Amygdala (tissue), 56 donors: ENCODE measurements around the gene KAZN.

ENCODE experiments used
- DNase-seq, 56 donors: peaks; one replicate each; lab custom pipeline; 2025; lab: John Stamatoyannopoulos, UW

KAZN gene

DNA sequence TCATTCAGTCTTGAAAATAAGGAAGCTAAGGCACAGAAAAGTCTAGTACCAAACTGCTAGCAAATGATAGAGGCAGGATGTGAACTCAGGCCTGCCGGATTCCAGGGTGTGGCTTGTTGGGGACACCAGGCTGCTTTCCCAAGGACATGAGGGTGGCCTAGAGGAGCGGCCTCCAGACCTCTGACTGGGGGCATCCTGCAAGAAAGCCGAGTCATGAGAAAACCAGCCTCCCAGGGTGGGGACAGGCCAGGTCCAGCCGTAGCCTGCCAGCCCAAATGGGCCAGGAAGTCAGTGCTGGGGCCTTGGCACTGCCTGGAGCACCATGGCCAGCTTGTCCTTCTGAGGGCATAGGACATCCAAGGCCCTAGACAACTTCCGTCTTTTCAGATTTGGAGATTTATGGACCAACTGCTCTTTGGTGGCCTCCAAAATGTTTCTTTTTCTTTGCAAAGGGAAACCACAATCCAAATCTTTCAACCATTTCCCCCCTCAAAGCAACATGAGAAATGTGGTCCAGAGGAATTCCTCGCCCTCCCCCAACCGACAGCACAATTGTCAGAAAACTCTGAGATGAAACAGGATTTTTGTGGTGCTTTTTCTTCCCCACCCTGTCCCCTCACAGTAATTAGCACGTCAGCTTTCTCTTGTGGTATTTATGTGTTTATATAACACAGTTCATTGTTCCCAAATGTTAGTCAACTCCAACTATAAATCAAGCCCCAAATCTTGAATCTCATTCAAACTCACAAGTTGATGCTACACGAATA, 212.3 kb downstream of the KAZN start:
- DNase-seq, result no peak

DNA sequence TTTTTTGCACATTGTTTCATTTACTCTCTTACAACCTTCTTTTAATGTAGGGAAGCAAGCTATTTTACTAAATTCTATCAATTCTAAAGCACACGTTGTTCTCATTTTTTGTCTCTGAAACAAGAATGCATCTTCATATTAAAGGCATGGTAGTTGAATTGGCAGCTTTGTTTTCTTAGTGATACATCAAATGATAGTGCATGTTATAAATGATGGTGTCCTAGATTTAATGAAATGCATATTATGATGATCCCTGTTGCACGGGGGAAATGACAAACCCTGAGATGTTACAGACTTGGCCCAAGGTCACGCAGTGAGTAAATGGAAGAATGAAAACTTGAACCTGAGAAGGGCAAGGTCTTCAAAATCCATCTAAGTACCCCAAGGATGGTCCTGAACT, 213.1 kb downstream of the KAZN start:
- DNase-seq, result no peak

DNA sequence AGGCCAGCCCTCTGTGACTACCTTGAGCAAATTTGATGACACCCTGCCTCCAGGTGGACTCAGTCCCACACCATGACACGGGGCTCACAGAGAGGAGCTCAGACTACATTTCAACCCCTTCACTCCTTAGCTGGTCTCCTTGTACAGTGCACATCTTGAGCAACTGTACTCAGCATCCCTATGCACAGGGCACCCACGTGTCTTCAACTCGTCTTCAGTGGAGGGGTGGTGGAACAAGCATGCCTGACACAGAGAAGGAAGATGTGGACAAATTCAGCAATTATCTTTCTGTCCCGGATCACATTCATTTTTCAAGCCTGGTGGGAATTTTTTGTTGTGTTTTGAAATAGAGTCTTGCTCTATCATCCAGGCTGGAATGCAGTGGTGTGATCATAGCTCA, 213.7 kb downstream of the KAZN start:
- DNase-seq, result no peak

DNA sequence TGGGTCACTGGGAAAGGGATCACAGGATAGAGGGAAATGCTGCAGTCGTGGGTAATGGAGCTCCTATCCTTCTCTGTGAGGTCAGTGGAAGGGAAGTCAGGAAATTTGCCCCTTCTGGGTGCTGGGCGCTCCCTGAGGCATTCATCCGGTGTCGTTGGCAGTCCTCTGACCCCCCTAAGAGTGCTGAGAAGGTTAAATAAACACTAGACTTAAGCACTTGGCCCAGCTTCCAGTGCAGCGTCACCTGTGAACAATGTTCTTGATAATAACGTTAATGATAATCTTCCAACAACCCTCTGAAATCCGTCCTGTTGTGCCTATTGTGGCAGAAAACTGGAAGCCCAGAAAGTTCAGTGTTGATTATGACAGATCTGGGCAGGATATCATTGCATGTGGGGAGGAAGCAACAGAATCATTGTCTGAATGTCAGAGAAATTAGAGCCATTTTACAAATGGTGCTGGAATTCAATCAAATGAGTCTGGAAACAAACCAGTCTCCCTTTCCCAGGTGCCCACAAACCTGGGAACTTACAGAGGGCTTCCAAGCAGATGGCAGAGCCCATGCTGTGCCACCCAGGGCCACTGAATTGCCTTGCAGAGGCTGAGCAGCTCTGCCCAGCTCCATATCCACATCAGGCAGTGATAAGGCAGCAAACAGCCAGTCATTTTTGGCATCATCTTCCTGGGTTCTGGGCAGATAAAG, 216.8 kb downstream of the KAZN start:
- DNase-seq, result peak in 1 of 56 donors; percentile 2

DNA sequence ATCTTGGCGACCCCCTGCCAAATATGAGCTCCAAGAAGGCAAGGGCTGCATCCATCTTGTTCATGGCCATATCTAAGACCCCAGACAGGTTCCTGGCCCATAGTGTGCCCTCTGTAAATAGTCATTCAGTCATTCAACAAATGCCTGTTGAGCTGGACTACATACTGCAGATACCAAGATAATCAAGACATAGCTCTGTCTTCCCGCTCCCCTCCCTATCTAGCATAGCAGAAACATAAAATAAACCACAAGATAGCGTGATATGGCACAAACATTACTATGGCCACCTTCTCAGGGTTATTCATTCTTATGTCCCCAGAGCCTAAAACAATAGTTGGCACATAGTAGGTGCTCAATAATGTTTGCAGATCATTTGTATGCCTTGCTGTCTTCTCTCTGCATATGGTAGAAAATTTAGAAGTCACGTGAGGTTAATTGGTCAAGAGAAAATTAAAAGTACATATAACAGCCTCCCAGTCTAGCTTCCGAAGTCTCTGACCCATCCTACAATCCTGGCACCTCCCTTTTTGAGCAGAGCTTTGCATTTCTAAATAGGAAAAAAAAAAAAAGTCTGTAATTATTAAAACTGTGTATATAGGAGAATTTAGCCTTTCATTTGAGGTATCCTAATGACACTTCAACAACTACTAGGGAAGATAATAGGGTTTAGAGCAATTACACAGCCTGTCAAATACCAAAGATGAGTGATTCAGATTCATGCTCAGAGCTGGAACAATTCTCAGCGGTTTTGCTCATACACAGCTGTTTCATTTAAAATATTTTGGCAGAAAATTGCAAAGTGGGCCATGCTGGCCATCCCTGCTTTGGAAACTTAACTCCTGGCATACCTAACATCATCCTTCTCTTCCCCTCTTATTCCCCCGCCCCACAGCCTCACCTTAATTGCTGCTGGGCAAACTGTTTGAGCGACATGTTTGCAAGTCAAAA, 219.0 kb downstream of the KAZN start:
- DNase-seq, result no peak

DNA sequence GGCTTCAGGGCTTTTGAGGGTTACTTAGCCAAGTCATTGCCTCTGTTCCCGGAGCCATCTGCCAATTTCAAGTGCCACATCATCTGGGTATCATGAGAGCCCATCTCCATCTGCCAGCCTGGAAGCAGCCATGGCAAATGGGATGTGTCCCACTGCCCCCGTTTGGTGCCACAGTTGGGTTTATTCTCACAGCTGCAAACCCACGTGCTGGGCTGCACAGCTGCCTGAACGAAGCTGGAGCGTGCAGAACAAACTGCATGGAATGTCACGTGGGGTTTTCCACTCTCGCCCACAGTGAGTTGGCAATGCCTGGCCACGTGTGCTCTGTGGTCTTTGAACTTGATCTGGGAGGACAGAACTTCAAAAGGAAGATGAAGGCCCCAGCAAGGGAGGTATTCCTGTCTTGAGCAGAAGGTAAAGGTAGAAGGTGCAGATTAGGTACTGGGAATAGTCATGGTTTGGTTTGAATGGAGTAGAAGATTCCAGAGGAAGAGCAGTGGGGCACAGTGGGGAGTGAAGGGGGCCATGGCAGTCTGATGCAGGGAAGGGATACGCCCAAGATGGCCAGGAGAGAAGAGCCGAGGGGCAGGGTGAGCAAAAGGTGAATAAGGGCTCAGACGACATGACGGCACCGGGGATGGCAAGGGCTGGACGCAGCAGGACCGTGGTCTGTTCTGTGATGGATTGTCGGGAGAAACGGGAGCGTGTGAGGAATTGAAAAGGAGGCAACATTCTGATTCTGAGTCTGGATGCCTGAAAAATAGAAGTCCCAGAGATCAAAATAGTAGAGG, 222.0 kb downstream of the KAZN start:
- DNase-seq, result peak in 3 of 56 donors; percentile 8 to 26 (median 10)

DNA sequence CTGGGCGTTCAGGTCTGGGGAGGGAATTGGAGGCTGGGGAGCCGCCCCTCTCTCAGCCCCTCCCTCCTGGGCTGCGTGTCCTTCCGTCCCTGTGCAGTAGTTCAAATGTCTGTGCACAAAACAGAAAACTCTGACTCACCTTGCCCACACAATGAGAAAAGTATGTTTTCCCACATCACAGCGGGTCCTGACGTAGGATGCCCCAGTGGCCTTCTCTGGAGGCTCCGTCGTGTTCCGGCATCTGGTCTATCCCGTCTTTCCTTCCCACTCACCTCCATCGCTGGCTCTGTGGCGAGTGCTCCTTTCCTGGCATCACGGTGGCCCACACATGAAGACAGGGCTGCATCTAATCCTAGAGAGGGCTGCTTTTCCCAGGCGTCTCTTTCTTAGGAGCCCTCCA, 224.0 kb downstream of the KAZN start:
- no peak for DNase-seq

DNA sequence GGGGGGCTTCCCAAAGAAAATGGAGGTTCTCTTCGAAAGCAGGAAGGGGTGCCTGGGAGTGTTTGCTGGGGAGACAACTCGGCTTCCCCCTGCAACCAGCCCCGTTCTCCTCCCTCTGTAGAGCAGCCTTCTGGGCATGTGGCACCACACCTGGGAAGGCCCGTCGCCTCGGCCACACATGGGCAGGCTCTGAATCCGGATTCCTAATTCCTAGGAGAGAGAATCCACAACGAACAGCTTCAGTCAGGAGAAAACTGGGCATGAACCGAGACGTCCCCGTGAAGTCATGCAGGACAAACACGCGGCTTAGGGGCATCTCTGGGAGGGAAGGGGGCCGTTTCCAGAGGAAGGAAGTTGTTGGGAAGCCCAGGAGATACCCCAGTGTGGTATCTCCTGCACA, 224.5 kb downstream of the KAZN start:
- no peak for DNase-seq

DNA sequence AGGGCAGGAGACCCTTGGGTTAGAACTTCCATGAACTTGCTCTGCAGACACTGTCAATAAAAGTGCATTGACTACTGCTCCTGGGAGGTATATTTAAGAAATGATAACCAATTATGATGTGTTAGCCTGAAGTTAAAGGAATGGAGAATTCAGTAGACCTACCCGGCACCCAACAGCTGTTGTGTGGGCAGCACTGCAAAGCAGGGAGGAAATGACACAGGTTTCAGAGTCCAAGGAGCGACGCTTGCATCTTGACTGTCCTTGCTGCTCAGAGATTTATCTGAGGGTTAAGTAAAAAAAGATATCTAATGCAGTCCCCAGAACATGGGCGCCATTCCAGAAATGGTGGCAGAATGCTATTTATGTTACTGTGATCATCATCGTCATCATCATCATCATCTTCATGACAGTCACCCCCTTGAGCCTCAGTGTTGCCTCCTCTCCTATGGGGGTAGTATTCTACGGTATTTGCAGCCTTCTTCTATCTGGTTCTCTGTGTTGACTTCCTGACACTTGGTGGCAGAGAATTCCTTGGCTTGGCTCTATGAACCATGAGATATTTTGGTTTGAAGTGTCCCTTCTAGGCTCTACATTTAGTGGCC, 225.9 kb downstream of the KAZN start:
- DNase-seq, result peak in 7 of 56 donors; percentile 8 to 22 (median 17)

DNA sequence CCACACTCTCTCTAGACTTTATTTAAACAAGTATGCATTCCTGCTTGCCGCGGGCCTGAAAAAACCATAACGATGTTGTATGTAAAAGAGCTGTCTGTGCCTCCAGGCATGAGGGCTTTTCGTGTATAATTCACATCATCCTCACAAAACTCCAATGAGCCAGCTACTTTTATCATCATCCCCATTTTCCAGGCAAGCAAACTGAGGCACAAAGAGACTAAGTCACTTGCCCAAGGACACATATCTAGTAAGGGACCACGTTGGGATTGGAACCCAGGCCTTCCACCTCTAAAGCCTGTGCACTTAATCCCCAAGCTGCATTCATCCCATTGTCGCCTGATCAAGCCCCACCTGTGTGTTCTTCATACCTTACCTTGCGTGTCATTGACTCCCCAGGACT, 226.9 kb downstream of the KAZN start:
- DNase-seq, result no peak

DNA sequence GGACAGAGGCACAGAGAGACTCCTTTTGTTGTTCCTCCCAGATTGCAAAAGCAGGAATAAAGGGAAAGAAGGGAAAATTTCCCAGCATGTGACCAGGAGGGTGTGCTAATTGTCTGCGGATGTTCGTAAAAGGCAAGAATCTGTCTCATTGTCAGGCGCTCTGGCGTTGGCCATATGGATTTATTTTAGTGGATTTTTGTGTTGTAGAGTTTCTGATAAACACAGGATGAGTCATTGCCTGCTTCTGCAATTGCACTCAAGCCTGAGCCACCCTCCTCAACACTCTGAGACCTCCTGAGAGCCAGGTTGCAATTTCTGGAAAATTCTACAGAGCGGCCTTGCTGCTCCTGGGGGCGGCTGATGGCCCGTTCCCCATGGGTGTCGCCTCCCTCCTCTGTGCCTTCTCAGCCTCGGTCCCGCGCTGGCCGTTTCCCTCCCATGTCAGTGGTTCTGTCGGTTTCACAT, 227.7 kb downstream of the KAZN start:
- DNase-seq, result peak in 21 of 56 donors; percentile 4 to 66 (median 23)

DNA sequence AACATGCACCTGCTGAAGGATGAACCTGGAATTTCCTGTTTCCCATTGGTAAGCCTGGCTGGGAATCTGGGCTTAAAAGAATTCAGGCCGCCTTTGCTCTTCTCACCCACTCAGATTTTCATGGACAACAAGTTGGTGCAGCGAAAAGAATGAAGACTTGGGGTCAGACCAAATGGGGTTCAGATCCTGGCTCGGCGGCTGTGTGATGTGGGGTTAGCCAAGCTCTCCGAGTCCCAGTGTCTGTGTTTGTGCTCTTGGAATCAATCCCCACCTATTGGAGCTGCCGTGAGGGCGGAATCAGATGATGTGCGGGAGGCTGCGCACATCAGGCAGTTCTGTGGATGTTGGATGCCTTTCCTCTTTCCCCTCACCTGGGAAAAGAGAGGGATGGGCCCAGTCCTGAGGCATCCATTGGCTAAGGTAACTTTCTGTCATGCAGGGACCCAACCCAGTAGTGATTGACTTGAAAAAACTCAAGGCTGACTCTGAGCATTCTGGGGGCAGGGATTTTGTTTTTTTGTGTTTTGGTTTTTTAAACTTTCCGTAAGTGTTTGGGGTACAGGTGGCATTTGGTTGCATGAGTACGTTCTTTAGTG, 228.3 kb downstream of the KAZN start:
- no peak for DNase-seq

DNA sequence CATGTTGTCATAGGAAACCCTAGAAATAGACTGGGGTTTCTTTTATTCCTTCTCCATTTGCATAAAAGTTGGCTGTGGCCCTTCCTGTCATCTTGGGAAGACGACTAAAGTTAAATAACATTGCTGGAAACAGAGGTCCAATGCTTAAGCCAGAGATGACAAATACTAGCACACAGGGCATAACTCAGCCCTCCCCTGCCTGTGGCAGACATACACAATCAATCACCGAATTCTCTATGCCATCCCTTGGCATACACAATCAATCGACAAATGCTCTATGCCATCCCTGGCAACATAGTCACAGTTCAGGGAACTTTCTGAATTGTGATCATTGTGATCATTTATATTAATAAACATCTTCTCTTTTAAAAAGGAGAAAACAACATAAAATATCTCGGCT, 229.4 kb downstream of the KAZN start:
- DNase-seq, result no peak

DNA sequence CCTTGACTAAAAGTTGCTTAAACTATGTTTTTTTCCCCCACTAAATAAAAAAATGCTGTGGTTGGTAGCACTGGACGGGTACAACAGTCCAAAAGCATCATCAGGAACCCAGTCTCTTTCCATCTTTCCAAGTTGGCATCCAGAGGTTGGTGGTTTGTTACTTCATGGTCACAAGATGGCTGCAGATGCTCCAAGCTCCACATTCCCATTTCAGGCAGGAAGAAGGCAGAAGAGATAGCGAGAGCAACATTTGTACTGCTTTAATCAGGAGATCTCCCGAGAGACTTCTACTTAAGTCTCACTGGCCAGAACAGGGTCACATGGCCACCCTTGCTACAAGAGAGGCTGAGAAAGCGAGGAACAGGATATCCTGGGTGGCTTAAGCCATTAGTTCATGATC, 230.2 kb downstream of the KAZN start:
- DNase-seq, result no peak

DNA sequence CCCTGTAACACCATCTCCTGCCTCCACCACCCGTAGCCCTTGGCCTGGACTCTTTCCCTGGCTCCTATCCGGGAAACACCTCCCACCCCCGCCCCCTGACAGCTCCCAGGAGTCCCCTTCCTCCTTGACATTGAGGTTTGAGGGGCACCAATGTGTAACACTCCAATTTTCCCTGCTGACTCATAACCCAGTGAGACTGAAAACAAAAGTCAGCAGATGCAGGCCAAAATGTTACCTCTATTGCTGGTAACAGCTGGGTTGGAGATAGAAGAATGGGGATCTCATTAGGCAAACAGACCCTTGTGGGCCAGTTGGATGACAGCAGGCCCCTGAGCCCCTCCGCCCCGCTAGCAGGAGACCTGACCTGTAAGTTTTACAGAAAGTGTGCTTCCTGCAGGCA, 237.2 kb downstream of the KAZN start:
- DNase-seq, result no peak

DNA sequence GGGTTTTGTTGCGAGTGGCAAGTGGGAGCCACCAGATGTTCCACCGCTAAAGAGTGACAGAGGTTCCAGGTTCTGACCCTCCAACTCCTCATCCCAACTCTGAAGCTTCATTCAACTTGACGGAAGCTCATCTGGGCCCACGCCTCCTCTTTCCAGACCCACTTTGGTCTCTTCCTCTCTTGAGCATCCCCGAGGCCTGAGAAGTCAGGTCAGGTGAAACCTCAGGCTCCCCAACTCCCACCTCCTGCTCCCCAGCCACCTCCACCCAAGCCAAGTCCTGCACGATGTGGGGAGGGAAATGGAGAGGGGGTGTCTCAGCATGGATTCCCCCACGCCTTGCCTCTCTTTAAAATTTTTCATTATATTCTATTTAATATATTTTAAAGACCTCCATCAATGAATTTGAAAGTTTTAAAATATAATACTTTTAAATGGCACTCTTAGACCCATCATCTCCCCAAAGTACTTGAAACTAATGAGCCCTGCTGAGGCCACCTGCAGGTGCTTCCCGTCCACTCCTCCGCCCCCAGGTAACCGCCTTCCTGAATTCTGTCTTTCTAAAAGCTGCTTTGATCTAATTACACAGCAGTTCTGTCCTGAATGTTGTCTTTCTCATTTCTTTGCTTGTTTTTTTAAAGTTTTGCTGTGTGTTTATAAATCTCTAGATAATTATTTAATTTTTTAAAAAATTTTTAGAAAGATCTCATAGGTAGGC, 238.1 kb downstream of the KAZN start:
- no peak for DNase-seq

DNA sequence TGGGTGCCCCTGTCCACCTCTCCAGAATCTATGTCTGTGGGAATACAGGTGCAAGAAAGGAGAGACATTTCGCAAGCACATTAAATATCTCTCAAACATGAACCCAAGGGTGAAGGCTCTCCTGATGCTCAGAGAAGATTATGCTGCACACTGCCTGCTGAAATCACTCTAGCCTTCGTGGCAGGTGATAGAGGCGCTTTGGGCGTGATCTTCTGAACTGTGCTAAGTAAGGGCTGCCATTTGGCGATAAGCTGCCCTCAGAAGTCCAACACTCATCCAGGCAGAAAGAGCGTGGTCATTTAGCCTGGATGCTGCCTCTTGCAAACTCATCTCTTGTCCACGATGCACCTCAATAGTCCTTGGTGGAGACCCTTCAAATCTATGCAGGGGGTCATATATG, 241.9 kb downstream of the KAZN start:
- no peak for DNase-seq

DNA sequence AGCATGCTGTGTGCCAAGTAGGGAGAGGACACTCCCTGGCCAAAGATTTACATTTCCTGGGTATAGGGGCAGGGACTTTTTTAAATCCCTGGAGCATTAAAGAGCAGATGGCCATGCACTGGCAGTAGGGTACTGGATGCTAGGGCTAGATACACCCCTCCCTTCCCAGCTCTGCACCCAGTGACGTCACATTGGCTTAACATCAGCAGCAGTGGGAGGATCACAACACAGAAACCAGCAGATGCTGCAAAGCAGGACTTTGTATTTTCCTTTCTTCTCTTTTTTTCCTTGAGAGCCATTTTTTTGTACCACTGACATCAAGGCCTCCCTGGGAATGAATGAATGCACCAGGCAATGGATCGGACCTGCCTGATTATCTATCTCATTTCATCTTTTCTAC, 243.0 kb downstream of the KAZN start:
- no peak for DNase-seq

DNA sequence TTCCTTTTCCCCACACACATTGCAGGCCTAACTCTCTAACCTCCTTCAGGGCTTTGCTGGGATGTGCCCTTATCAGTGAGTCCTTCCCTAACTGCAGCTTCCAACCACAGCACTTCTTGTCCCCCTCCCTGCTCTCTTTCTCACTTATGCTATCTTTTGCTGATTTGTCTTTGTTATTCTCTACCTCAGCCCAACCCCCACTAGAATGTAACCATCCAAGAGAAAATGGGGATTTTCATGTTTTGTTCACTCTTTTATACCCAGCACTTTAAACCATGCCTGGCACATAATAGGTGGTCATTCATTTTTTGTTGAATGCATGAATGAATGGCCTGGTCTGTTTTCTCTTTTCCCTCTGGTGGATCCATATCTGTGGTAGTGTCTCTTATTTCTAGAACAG, 243.5 kb downstream of the KAZN start:
- no peak for DNase-seq
